ENCODE data around the gene ADAP2. TPM values are rescaled to one million over a fixed set of nuclear protein-coding genes. Genes with fewer than 3 reads are reported as not detected.
"Not testable (repeated sequence)": the region's sequence is repeated elsewhere in the genome, so short reads cannot be mapped to it uniquely, and the experiment has no call there.

The ADAP2 gene
- total RNA-seq, 4 donors from 2014 or later = 8.6 to 12.3 (median 11.9) TPM; not detected in 1

GRCh38 chr17:30926516-30926915, 4.8 kb downstream of the ADAP2 start:
- no peak overlapping the region for H3K4me3 ChIP-seq
- H3K27me3 ChIP-seq = peaks cover 45% of the 10 kb centered on the region
- no peaks in the 10 kb centered on the region for H3K36me3 ChIP-seq
- 72% methylated on average over 6 of the region's 6 CpGs; no CpG with 5 or more reads in 1 of the 2 donors for WGBS, 2 donors (ENCODE audit: low coverage in 1 of 2)
- intact Hi-C loops (cut with DNase I; ENCODE audit: low total_unique reads) = loop anchor here (10.0 kb wide), 1 partner anchor 1738 kb away; no protein-coding TSS in a partner anchor
- no peaks in the 10 kb centered on the region for H3K9me3 ChIP-seq
- no peak for TF ChIP-seq CTCF (IDR thresholded peaks at IDR 0.05)
- no peak for TF ChIP-seq POLR2AphosphoS5 (IDR thresholded peaks at IDR 0.05)
- no peak for DNase-seq
- H3K4me1 ChIP-seq = peaks cover 0 to 14% (median 11%) of the 10 kb centered on the region in 4 donors
- no peak overlapping the region for H3K27ac ChIP-seq
- in situ Hi-C loops (cut with MboI; ENCODE audit: low pct_ligation_motif_present in 1 of 4, low pct_unique_long_range_greater_than_20kb in 1 of 4, low sequenced_read_pairs in 3 of 4) = no loop called here

GRCh38 chr17:30927756-30928155, 6.0 kb downstream of the ADAP2 start:
- WGBS, 2 donors (ENCODE audit: low coverage in 1 of 2) = 95 to 96% methylated on average over 5 of the region's 5 CpGs
- in situ Hi-C loops (cut with MboI; ENCODE audit: low pct_ligation_motif_present in 1 of 4, low pct_unique_long_range_greater_than_20kb in 1 of 4, low sequenced_read_pairs in 3 of 4) = no loop called here

GRCh38 chr17:30928584-30928983, 6.8 kb downstream of the ADAP2 start:
- no peaks in the 10 kb centered on the region for H3K4me1 ChIP-seq
- H3K36me3 ChIP-seq = no peaks in the 10 kb centered on the region
- no peak overlapping the region for H3K27ac ChIP-seq
- H3K9me3 ChIP-seq = no peaks in the 10 kb centered on the region
- intact Hi-C loops (cut with DNase I; ENCODE audit: low total_unique reads) = loop anchor here (10.0 kb wide), 1 partner anchor 1736 kb away; no protein-coding TSS in a partner anchor
- H3K4me3 ChIP-seq = no peak overlapping the region
- in situ Hi-C loops (cut with MboI; ENCODE audit: low pct_ligation_motif_present in 1 of 4, low pct_unique_long_range_greater_than_20kb in 1 of 4, low sequenced_read_pairs in 3 of 4) = no loop called here
- WGBS, 2 donors (ENCODE audit: low coverage in 1 of 2) = 80 to 82% methylated on average over 2 to 3 of the region's 3 CpGs
- TF ChIP-seq CTCF (IDR thresholded peaks at IDR 0.05) = no peak
- no peak for TF ChIP-seq EP300 (IDR thresholded peaks at IDR 0.05; ENCODE audit: low read depth)
- no peak for TF ChIP-seq POLR2AphosphoS5 (IDR thresholded peaks at IDR 0.05)
- TF ChIP-seq POLR2A (IDR thresholded peaks at IDR 0.05) = no peak
- no peak for DNase-seq
- peaks cover 24% of the 10 kb centered on the region for H3K27me3 ChIP-seq

More at GRCh38 chr17:30927756-30928155, 6.0 kb downstream of the ADAP2 start:
- Histone ChIP-seq H3K4me1 (peaks cover 0 to 3% (median under 1%) of the 10 kb centered on the region in 4 donors), H3K4me3 (no peak overlapping the region), H3K27me3 (peaks cover 33% of the 10 kb centered on the region), H3K9me3 (no peaks in the 10 kb centered on the region), H3K36me3 (no peaks in the 10 kb centered on the region), H3K27ac (no peak overlapping the region)
- no peak for DNase-seq
- TF ChIP-seq EP300 (IDR thresholded peaks at IDR 0.05; ENCODE audit: low read depth) (no peak), POLR2AphosphoS5 (IDR thresholded peaks at IDR 0.05) (no peak), POLR2A (IDR thresholded peaks at IDR 0.05) (no peak), CTCF (IDR thresholded peaks at IDR 0.05) (no peak)
- intact Hi-C loops (cut with DNase I; ENCODE audit: low total_unique reads) = loop anchor here (10.0 kb wide), 1 partner anchor 1737 kb away; no protein-coding TSS in a partner anchor

- DNase-seq = no peak
- Histone ChIP-seq H3K36me3 (no peaks in the 10 kb centered on the region), H3K27me3 (peaks cover 19% of the 10 kb centered on the region), H3K9me3 (no peaks in the 10 kb centered on the region), H3K4me1 (no peaks in the 10 kb centered on the region), H3K4me3 (no peak overlapping the region), H3K27ac (no peak overlapping the region)
- intact Hi-C loops (cut with DNase I; ENCODE audit: low total_unique reads) = loop anchor here (10.0 kb wide), 1 partner anchor 1736 kb away; no protein-coding TSS in a partner anchor
- 71 to 80% methylated on average over 3 to 8 of the region's 8 CpGs for WGBS, 2 donors (ENCODE audit: low coverage in 1 of 2)
- in situ Hi-C loops (cut with MboI; ENCODE audit: low pct_ligation_motif_present in 1 of 4, low pct_unique_long_range_greater_than_20kb in 1 of 4, low sequenced_read_pairs in 3 of 4) = no loop called here
- TF ChIP-seq EP300 (IDR thresholded peaks at IDR 0.05; ENCODE audit: low read depth) (no peak), POLR2AphosphoS5 (IDR thresholded peaks at IDR 0.05) (no peak), POLR2A (IDR thresholded peaks at IDR 0.05) (no peak), CTCF (IDR thresholded peaks at IDR 0.05) (no peak)
These were observed 7.4 kb downstream of the ADAP2 start for GRCh38 chr17:30929081-30929633.

- H3K4me3 ChIP-seq; H3K36me3 ChIP-seq; H3K4me1 ChIP-seq; H3K27ac ChIP-seq; H3K9me3 ChIP-seq; DNase-seq; in situ Hi-C loops (cut with MboI; ENCODE audit: low pct_ligation_motif_present in 1 of 4, low pct_unique_long_range_greater_than_20kb in 1 of 4, low sequenced_read_pairs in 3 of 4): not testable (repeated sequence)
- intact Hi-C loops (cut with DNase I; ENCODE audit: low total_unique reads) = loop anchor here (10.0 kb wide), 1 partner anchor 1735 kb away; no protein-coding TSS in a partner anchor
- 94 to 100% methylated on average over 3 of the region's 3 CpGs for WGBS, 2 donors (ENCODE audit: low coverage in 1 of 2)
- H3K27me3 ChIP-seq = peaks cover 12% of the 10 kb centered on the region
These were observed 8.1 kb downstream of the ADAP2 start for GRCh38 chr17:30929861-30930260.

Data from transverse colon (tissue), 4 donors.